Right ventricle myocardium superior (tissue), 1 donor: ENCODE results near the gene TMTC3. TPM values are rescaled to one million over a fixed set of nuclear protein-coding genes. Genes with fewer than 3 reads are reported as not detected.
A peak's percentile ranks its signal among the peaks of the same experiment; 100 is the strongest.
"Not testable (repeated sequence)": the region's sequence is repeated elsewhere in the genome, so short reads cannot be mapped to it uniquely, and the experiment has no call there.

Source experiments
- ATAC-seq: fragments of 200-7000 bp; cut with Tn5 transposase; one replicate; pipeline ENCODE4 v1.9.1; 2020; ENCODE audit warnings: mild to moderate bottlenecking; ENCODE audit not compliant: poor library complexity
- DNase-seq: peaks from one replicate; pipeline ENCODE4 v3.0.0-alpha.2; 2020
- intact Hi-C: fragments of 100-400 bp; cut with DNase I; formaldehyde crosslinking; loops from one replicate; pipeline ENCODE4 v1.11.2; 2022
- total RNA-seq: library from RNA; stranded (reverse); fragmentation: NEBNext Ultra II Directional; extraction: Animal tissue kit (Norgen Biotek cat#: 25700); gene quantifications from one replicate; pipeline ENCODE4 v1.2.1, GENCODE V29; 2021
- donor health status: DM: no; HTN: yes; CAD: no; lungs with severe emphysema.

Gene TMTC3
- total RNA-seq, 1 donor from 2014 or later: 5.8 TPM

DNA sequence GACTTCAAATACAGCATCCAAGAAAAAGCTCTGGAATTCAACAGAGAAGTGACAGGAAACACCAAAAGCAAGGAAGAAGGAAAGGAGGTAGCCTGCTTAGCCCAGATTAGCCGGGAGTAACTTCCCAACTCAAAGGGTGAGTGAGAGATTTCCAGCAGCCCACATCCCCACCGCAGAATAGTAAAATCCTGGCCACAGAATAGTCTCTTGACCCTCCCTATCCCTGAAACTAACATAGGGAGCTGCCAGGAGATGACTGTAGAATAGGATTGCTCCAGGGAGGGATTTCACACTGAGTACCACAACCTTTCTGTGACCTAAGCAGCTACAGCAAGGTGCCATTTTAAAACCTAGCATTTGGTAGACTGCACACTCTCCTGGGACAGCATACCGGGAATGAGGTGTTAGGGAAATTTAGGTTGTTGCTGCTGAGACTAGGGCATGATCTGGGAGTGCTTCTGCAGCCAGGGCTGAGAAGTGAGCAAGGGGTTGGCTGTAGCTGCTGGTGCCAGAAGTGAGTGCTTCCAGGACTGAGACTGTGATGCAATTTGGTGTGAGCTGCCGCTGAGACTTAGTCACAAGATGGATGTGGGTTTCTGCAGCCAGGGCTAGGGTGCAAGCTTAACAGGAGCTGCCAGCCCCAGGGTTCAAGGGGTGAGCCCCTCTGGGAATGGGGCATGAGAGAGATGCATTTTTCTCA is 66.0 kb downstream of the TMTC3 start:
- ATAC-seq: no peak
- intact Hi-C loops: no loop called here

DNA sequence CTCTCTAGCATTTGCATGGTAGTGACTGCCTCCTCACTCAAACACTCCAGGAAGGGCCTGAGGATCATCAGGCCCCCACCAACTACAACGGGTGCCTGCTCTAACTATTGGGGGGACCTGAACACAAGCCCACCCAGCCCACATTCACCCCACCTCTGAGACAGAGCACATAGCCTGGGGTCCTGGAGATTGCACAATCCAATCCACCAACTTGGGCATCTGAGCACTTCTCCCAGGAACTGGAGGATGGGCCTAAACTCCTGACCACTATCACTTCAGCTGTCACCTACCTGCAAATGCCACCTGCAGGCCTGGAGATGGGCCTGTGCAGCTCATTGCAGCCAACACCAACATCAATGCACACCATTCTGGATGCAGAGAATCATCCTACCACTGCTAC is 66.6 kb downstream of the TMTC3 start:
- intact Hi-C loops: no loop called here
- ATAC-seq (no peak), DNase-seq (no peak)

More for the DNA sequence above, 66.0 kb downstream of the TMTC3 start:
- DNase-seq: peak; percentile 39

DNA sequence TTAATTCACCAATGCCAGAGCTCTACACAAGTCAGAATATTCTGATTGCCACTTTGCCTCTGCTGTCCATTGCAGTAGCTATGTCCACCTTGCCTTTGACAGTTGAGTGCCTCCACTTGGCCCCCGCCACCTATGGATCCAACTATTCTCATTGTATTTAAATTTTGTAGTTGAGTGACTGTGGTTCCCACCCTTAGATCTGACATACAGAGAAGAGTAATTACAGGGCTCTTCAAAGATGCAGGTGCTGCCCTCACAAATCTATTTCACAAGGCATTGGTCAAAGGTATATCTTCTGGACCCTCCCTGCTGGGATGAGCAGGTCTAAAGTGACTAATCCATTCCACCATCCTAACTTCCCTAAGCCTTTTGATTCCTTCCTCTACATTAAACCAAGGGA is 68.2 kb downstream of the TMTC3 start:
- ATAC-seq, intact Hi-C loops, DNase-seq: not testable (repeated sequence)

DNA sequence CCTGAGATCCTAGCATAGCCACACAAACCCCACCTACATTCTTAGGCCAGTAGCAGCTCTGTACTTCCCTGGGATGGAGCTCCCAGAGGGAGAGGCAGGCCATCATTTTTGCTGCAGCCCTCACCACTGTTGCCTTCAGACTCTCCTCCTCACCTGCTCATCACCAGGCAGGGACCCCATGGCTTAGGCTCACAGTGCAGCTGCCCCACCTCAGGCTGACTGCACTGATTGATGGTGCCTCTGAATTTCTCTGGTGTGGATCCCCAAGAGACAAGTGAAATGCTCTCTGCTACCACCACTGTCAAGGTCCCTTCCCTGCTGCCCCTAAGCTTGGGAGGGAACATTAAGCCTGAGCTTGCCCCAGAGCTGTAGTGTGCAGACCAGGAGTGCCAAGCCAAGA is 76.2 kb downstream of the TMTC3 start:
- ATAC-seq: no peak

DNA sequence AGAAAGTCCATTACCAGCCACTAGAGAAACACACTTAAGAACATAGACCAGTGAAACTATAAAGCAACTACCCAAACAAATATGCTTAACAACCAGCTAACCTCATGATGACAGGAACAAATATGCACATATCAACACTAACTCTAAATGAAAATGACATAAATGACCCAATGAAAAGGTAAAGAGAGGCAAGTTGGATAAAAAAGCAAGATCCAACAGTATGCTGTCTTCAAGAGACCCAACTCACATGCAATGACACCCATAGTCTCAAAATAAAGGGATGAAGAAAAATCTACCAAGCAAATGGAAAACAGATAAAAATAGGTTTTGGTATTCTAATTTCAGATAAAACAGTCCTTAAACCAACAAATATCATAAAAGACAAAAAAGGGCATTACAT is 77.8 kb downstream of the TMTC3 start:
- DNase-seq (no peak), ATAC-seq (no peak)
- intact Hi-C loops: no loop called here

More for the DNA sequence above, 76.2 kb downstream of the TMTC3 start:
- intact Hi-C loops: no loop called here
- DNase-seq: no peak

DNA sequence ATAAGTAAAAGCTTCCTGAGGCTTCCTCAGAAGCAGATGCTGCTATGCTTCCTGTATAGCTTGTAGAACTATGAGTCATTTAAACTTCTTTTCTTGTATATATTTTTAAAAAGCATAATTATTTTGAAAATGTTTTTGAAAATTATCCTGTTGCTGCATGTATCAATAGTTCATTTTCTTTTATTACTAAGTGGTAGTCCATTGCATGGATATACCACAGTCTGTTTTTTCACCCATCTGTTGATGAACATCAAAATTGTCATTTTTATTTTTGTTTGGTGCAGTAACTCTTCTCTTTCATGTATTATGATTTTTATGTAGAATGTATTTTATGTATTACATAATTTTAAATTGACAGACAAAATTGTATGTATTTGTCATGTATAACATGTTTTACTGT is 81.4 kb downstream of the TMTC3 start:
- no peak for ATAC-seq
- no peak for DNase-seq
- intact Hi-C loops: no loop called here

DNA sequence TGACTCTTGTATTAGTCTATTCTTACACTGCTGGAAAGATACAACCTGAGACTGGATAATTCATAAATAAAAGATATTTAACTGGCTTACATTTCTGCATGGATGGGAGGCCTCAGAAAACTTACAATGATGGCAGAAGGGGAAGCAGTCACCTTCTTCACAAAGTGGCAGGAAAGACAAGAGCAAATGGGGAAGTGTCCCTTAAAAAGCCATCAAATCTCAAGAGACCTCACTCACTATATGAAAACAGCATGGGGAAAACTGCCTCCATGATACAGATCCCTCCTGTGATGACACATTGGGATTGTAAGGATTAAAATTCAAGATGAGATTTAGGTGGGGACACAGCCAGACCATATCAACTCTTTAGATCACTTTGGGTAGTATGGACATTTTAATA is 83.7 kb downstream of the TMTC3 start:
- no peak for DNase-seq
- intact Hi-C loops: no loop called here
- no peak for ATAC-seq

DNA sequence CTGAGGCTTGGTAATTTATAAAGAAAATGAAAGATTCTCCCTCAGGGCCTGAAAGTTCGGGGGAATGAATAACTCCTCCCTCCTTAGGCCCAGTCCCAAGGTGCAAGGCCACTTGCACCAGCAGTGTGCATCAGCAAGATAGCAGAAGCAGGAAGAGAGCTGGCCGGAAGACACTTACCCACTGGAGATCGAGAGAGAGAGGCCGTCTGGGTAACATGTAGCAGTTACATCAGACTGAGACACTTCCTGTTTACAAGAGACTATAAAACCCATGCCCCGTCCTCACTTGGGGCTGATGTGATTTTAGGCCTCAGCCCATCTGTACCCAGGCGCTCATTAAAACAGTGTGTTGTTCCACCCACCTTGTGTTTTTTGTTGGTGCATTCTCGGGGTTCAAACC is 85.2 kb downstream of the TMTC3 start:
- ATAC-seq: no peak
- intact Hi-C loops: no loop called here
- no peak for DNase-seq

DNA sequence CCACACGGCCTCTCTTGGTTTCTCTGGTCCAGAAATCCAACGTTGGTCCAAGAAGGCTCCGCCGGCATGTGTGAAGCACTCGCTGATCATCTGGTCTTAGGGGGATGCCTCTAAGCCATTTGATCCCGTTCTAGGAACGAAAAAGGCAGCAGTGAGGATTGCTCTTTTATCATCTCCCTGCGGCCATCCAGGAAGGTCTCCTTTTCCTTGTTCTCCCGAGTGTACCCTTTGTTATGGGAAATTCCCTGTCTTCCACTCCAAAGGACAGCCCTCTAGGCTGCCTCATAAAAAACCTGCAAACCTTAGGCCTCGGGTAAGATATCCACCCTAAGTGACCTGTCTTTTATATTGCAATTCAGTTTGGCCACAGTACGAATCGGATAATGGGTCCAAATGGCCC is 85.8 kb downstream of the TMTC3 start:
- ATAC-seq (no peak), DNase-seq (no peak)
- intact Hi-C loops: no loop called here

DNA sequence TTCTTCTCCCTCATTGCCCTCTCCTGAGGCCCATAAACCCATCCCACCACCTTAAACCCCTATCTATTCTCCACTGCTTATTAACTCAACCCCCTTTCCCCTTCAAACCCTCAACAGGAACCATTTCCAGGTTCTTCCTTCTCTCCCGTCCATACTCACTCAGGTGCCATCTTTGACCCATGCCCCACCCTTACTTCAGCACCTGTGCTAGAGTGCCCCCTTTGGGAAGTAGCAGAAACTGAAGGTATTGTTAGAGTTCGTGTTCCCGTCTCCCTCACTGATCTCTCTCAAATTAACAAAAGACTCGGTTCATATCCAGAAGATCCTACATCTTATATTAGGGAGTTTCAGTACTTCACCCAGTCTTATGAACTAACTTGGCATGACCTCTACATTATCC is 86.6 kb downstream of the TMTC3 start:
- no peak for ATAC-seq
- DNase-seq: no peak

DNA sequence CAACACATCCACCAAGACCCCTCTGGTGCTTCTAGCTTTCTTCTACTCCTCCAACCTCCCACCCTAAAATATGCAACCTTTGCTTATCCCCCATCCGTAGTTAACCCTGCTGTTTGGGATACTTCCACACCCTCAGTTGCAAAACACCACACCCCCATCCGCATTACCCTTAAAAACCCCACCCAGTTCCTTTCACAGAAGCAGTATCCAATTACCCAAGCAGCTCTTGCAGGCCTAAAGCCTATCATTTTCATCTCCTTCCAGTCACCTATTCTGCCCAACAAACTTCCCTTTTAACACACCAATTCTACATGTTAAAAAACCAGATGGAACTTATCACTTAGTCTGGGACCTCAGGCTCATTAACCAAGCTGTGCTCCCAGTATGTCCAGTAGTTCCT is 88.2 kb downstream of the TMTC3 start:
- intact Hi-C loops: no loop called here
- DNase-seq (no peak), ATAC-seq (no peak)

More for the DNA sequence above, 86.6 kb downstream of the TMTC3 start:
- intact Hi-C loops: no loop called here

DNA sequence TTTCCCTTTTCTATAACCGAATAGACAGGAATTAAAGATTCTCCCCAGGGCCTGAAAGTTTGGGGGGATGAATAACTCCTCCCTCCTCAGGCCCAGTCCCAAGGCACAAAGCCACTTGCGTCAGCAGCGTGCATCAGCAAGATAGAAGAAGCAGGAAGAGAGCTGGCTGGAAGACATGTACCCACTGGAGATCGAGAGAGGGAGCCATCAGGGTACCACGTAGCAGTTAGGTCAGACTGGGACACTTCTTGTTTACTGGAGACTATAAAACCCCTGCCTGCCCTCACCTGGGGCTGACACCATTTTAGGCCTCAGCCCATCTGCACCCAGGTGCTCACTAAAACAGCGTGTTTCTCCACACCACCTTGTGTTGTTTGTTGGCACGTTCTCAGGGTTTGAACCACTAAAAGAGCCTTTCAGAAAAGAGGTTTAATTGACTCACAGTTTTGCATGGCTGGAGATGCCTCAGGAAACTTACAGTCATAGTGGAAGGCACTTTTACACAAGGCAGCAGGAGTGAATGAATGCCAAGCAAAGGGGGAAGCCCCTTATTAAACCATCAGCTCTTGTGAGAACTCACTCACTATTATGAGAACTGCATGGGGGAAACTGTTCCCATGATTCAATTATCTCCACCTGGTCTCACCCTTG is 93.2 kb downstream of the TMTC3 start:
- DNase-seq: no peak
- no peak for ATAC-seq
- intact Hi-C loops: no loop called here

DNA sequence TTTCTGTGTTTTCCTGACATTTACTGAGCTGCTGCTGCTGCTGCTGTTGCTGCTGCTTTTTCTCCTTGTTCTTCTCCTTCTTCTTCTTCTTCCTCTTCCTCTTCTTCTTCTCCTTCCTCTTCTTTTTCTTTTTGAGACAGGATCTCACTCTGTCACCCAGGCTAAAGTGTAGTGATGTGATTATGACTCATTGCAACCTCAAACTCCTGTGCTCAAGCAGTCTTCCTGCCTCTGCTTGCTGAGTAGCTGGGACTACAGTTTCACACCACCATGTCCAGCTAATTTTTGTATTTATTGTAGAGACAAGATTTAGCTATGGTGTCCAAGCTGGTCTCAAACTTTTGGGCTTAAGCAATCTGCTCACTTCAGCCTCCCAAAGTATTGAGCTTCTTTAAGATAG is 95.8 kb downstream of the TMTC3 start:
- intact Hi-C loops: no loop called here
- ATAC-seq (no peak), DNase-seq (no peak)

DNA sequence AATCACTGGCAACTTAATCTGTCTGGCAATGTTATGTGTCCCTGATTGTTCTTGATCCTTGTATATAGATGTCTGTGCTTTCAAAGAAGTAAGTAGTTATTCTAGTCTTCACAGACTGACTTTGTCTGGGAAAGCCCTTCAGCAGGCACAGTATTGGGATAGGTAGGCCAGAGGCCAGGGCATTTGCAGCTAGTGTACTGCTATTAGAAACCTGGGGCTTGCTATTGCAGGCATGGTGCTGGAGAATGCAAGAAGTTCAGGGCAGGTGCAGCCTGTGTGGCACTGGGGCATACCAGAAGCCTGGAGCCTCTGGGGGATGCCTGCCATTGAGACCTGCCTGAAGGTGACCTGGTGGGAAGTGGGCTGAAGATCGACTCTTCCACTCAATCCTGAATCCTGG is 96.3 kb downstream of the TMTC3 start:
- DNase-seq (no peak), ATAC-seq (no peak)
- intact Hi-C loops: no loop called here

DNA sequence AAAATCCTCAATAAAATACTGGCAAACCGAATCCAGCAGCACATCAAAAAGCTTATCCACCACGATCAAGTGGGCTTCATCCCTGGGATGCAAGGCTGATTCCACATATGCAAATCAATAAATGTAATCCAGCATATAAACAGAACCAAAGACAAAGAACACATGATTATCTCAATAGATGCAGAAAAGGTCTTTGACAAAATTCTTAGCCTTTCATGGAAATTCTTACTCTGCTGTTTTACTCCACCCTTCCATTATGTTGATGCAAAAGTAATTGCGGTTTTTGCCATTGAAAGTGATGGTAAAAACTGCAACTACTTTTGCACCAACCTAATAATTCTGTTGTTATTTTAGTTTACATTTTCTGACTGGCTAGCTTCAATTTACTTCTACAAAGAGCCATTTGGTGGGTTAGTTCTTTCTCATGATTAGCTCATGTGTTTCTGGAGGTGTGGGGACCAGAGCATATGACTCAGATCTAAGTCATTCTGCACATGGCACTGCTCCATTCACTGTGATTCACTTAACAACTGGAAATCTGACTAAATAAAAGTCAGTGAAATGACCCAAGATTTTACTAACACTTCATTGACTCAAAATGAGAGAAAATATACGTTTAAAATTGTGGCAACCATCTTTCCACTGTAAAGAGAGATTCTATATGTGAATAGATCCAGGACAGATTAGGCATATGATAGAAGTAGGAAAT is 99.9 kb downstream of the TMTC3 start:
- intact Hi-C loops: no loop called here
- no peak for ATAC-seq
- no peak for DNase-seq

DNA sequence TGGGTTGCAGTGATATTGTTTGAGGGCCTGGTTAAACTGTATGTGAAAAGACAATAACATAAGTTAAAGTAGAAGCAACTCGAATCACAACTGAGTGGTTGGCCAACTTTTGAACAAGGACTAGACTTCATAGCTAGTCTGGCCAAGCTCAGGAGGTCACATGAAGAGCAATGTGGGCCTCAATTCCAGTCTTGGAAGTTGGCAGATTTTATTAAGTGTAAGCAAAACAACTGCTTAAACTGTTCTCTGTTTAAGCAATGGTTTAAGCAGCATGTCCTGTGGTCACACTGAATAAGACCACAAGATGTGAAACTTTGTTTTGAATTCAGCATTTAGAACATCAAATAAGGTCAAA is 100.4 kb downstream of the TMTC3 start:
- DNase-seq (no peak), ATAC-seq (no peak)
- intact Hi-C loops: no loop called here

DNA sequence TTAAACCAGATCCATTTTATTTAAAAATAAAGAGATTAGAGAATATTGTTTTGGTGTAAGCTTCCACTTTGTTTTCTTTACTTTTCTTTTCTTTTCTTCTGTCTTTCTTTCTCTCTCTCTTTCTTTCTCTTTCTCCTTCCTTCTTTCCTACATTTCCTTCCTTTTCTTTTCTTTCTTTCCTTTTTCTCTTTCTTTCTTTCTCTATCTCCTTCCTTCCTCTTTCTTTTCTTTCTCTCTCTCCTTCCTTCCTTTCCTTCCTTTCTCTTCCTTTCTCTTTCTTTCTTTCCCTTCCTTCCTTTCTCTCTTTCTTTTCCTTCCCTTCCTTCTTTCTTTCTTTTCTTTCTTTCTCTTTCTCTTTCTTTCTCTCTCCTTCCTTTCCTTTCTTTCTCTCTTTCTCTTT is 100.8 kb downstream of the TMTC3 start:
- DNase-seq (no peak), ATAC-seq (no peak)
- intact Hi-C loops: no loop called here

DNA sequence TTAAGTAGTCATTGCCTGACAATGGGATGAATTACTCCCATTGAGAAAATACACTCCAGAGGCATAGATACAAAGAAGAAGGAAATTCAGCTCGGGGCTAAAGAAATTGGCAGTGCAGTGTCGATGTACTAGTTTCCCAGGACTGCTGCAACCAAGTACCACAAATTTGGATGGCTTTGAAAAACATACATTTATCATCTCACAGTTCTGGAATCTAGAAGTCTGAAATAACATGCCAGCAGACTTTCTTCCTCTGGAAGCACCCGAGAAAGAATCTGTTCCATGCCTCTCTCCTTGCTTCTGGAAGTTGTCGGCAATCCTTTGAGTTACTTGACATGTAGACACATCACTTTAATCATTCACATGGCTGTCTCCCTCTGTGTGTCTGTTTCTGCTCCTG is 101.9 kb downstream of the TMTC3 start:
- ATAC-seq (no peak), DNase-seq (no peak)
- intact Hi-C loops: no loop called here

DNA sequence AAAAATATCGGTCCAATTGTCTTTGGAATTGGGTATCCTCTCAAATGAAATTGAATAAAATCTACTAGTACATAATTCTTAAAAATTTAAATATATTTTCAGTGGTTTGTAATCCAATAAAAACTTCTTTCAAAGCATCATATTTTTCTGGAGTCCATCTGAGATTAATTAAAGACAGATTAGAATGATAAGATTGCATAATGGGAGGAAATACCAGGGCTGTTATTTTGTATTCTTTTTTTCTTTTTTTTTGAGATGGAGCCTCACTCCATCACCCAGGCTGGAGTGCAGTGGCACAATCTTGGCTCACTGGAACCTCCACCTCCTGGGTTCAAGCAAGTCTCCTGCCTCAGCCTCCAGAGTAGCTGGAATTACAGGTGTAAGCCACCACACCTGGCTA is 103.8 kb downstream of the TMTC3 start:
- DNase-seq: no peak
- ATAC-seq: no peak
- intact Hi-C loops: no loop called here

DNA sequence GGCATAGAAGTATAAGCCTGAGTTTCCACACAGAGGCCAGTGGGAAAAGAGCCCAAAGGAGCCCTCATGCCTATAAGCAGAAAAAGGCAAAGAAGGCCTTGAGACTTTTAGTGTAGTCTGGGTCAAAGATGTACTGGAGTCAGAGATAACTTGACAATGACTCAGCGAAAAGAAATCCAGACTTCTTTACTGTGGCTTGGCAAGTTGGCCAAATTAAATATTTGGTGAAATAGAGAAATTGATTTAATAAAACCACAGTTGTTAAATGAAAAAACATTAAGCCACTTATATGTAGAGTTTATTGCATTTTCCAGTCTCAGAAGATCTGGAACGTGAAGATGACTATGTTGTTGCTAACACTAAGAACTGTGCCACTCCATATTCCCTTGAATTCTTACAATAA is 105.1 kb downstream of the TMTC3 start:
- intact Hi-C loops: no loop called here
- DNase-seq: no peak
- ATAC-seq: no peak
